Hepatocyte (in vitro differentiated cells): ENCODE data around the gene ADGRG6.

Source experiments
- EZH2 ChIP-seq: fragments of 200-600 bp; sonication (generic); IDR thresholded peaks from 2 replicates; pipeline ENCODE4 v1.6.1; 2016; ENCODE audit warnings: antibody characterized with exemption, mild to moderate bottlenecking, borderline replicate concordance
- EZH2phosphoT487 ChIP-seq: fragments of 200-600 bp; sonication (generic); IDR thresholded peaks from one replicate; pipeline ENCODE4 v1.6.1; 2018; ENCODE audit warnings: antibody characterized with exemption, mild to moderate bottlenecking, low read depth, moderate library complexity; ENCODE audit not compliant: unreplicated experiment, severe bottlenecking
- TF ChIP-seq, protein P1 (sequence below): fragments of 200-600 bp; sonication (generic); IDR thresholded peaks from 2 replicates; pipeline ENCODE4 v1.5.1; 2016; ENCODE audit warnings: antibody characterized with exemption, mild to moderate bottlenecking; ENCODE audit not compliant: poor library complexity

DNA sequence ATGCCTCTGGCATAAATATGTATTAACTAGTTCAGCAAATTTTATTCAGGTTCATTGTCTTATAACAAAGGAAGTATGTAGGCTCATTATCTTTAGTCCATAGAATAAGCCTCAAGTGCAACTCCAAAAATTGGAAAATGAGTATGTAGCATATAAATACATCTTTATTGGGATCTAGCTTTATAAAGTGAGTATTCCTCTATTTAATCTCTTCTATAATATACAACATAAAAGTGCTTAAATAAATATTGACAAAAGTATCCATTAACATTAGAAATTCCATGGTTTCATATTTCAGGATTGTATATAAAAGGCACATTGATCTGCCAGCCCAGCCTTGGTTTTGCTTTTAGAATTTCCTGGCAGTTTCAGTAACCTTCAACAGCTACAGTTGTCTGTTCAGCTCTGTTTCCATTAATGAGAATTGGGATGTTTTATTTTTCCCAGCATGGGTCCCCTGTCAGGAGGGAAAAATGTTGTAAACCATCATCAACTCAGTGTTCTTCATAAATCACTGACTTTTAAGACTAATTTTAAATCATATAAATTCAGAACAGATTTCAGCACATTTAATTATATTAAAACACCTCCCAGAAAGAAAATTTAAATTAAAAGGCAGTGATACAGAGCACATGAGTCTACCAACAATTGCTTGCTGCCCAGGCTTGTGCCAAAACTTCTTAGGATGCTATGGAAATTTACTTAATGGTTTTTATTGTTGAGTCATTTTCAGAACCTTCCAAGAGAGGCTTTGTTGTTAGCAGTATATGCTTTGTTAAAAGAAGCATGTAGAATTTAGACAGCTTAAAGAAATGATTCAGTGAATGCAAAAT is 119.7 kb downstream of the ADGRG6 start:
- TF ChIP-seq, protein P1, sequence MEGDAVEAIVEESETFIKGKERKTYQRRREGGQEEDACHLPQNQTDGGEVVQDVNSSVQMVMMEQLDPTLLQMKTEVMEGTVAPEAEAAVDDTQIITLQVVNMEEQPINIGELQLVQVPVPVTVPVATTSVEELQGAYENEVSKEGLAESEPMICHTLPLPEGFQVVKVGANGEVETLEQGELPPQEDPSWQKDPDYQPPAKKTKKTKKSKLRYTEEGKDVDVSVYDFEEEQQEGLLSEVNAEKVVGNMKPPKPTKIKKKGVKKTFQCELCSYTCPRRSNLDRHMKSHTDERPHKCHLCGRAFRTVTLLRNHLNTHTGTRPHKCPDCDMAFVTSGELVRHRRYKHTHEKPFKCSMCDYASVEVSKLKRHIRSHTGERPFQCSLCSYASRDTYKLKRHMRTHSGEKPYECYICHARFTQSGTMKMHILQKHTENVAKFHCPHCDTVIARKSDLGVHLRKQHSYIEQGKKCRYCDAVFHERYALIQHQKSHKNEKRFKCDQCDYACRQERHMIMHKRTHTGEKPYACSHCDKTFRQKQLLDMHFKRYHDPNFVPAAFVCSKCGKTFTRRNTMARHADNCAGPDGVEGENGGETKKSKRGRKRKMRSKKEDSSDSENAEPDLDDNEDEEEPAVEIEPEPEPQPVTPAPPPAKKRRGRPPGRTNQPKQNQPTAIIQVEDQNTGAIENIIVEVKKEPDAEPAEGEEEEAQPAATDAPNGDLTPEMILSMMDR, result no peak
- no peak for TF ChIP-seq EZH2
- TF ChIP-seq EZH2phosphoT487, result no peak
